Parathyroid adenoma (tissue), 2 donors: ENCODE measurements around the gene HECW1.

Experiments used
- H2AFZ ChIP-seq: fragments of 300-600 bp; sonication (generic); one replicate; pipeline ENCODE4 v1.7.0; 2017; ENCODE audit warnings: antibody characterized with exemption, mild to moderate bottlenecking
- H3K27ac ChIP-seq: fragments of 300-600 bp; sonication (generic); one replicate; pipeline ENCODE4 v1.7.0; 2017
- H3K27me3 ChIP-seq: fragments of 300-600 bp; sonication (generic); one replicate; pipeline ENCODE4 v1.7.0; 2017; ENCODE audit warnings: low read length; ENCODE audit not compliant: control insufficient read depth, insufficient read depth
- H3K36me3 ChIP-seq: fragments of 300-600 bp; sonication (generic); one replicate; pipeline ENCODE4 v1.7.0; 2017; ENCODE audit warnings: low read length; ENCODE audit not compliant: control insufficient read depth, insufficient read depth
- H3K4me1 ChIP-seq: fragments of 300-600 bp; sonication (generic); one replicate; pipeline ENCODE4 v1.7.0; 2017; ENCODE audit warnings: control low read depth
- H3K4me2 ChIP-seq: fragments of 300-600 bp; sonication (generic); one replicate; pipeline ENCODE4 v1.7.0; 2017; ENCODE audit warnings: low read length
- H3K4me3 ChIP-seq: fragments of 300-600 bp; sonication (generic); one replicate; pipeline ENCODE4 v1.7.0; 2017; ENCODE audit warnings: low read depth, low read length
- H3K79me2 ChIP-seq: fragments of 300-600 bp; sonication (generic); one replicate; pipeline ENCODE4 v1.7.0; 2017; ENCODE audit warnings: control low read depth
- H3K9ac ChIP-seq: fragments of 300-600 bp; sonication (generic); one replicate; pipeline ENCODE4 v1.7.0; 2017; ENCODE audit warnings: mild to moderate bottlenecking
- H3K9me3 ChIP-seq: fragments of 300-600 bp; sonication (generic); one replicate; pipeline ENCODE4 v1.7.0; 2017; ENCODE audit warnings: low read length; ENCODE audit not compliant: control insufficient read depth
- TF ChIP-seq, protein P1 (sequence below): fragments of 300-600 bp; sonication (generic); IDR thresholded peaks from one replicate; pipeline ENCODE4 v1.7.0; 2017; ENCODE audit warnings: antibody characterized with exemption, mild to moderate bottlenecking
- donor health status: primary hyperparathyroidism.

HECW1 gene

DNA sequence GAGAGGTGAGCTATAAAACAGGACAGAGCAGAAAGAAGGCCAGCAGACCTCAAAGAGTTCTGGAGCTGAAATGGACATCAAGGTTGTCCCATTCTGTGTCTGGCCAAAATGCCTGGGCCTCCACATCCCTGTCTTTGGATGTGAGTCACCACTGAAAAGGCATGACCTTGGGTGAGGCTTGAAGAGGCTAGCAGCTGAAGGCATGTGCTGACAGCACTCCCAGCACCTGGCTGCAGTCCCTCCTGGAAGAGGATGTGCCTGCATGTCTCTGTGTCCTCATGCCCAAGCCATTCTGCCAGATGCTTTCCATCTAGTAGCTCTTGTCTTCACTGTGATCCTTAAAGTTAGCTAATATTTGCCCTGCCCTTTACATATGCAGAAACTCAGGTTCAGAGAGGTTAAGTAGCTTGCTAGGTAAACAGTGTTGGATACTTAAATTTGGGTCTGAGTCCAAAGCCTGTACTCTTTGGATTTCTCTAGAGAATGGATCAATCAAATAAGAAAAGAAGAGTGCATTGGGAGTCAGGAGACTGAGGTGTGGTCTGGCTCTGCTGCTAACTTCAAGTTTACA lies 35.8 kb downstream of the HECW1 start:
- TF ChIP-seq, protein P1, sequence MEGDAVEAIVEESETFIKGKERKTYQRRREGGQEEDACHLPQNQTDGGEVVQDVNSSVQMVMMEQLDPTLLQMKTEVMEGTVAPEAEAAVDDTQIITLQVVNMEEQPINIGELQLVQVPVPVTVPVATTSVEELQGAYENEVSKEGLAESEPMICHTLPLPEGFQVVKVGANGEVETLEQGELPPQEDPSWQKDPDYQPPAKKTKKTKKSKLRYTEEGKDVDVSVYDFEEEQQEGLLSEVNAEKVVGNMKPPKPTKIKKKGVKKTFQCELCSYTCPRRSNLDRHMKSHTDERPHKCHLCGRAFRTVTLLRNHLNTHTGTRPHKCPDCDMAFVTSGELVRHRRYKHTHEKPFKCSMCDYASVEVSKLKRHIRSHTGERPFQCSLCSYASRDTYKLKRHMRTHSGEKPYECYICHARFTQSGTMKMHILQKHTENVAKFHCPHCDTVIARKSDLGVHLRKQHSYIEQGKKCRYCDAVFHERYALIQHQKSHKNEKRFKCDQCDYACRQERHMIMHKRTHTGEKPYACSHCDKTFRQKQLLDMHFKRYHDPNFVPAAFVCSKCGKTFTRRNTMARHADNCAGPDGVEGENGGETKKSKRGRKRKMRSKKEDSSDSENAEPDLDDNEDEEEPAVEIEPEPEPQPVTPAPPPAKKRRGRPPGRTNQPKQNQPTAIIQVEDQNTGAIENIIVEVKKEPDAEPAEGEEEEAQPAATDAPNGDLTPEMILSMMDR = no peak
- Histone ChIP-seq H3K79me2 (no peaks in the 10 kb centered on the region), H3K9ac (no peak overlapping the region), H3K27me3 (no peaks in the 10 kb centered on the region), H3K4me1 (no peaks in the 10 kb centered on the region), H3K36me3 (no peaks in the 10 kb centered on the region), H3K27ac (no peak overlapping the region), H3K4me2 (no peak overlapping the region), H3K4me3 (no peak overlapping the region), H3K9me3 (no peaks in the 10 kb centered on the region), H2AFZ (no peak overlapping the region)

DNA sequence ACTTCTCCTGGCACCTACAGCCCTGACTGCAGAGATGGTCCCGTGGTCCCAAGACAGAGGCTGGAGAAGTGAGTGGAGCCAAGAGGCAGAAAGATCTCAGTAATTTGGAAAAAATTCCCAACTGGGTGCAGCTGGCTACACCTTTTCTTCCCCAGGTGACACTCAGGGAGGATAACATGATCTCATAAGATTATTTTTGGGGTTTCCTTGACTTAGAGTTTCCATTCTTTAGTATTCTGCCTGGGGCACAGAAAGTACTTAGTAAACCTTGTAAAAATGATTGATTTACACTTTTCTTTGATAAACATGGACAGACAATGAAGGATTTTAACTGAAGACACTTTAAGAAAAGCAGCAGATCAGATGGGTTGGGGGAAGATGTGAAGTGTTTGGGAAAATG lies 38.6 kb downstream of the HECW1 start:
- no peak overlapping the region for H3K9ac ChIP-seq
- H3K4me2 ChIP-seq = no peak overlapping the region
- H2AFZ ChIP-seq = no peak overlapping the region
- H3K9me3 ChIP-seq = no peaks in the 10 kb centered on the region
- H3K4me3 ChIP-seq = no peak overlapping the region
- no peaks in the 10 kb centered on the region for H3K79me2 ChIP-seq
- no peaks in the 10 kb centered on the region for H3K4me1 ChIP-seq
- no peaks in the 10 kb centered on the region for H3K27me3 ChIP-seq
- H3K27ac ChIP-seq = no peak overlapping the region
- TF ChIP-seq, protein P1 = no peak
- H3K36me3 ChIP-seq = no peaks in the 10 kb centered on the region

DNA sequence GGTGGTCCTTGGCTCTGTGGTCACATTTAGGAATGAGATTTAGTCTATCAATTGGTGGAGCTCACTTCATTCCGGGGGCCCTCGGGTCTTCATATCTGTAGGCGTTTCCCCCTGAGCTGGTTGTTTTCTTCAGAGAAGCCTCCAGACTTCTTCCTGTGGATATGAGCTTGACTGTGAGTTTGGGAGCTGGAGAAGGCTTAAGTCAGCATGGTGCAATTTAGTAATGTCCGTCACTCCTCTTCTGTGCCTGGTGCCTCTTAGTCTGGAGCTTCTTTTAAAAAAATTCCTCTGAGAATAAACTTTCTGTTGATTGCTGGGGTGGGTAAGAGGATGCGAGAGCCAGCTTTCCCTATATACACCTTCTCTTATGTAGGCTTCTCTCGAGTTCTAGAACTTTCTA lies 40.2 kb downstream of the HECW1 start:
- no peak overlapping the region for H2AFZ ChIP-seq
- no peak overlapping the region for H3K4me3 ChIP-seq
- H3K27ac ChIP-seq = no peak overlapping the region
- no peaks in the 10 kb centered on the region for H3K4me1 ChIP-seq
- no peaks in the 10 kb centered on the region for H3K79me2 ChIP-seq
- H3K9me3 ChIP-seq = no peaks in the 10 kb centered on the region
- no peaks in the 10 kb centered on the region for H3K27me3 ChIP-seq
- no peak overlapping the region for H3K4me2 ChIP-seq
- no peak overlapping the region for H3K9ac ChIP-seq
- TF ChIP-seq, protein P1 = no peak
- H3K36me3 ChIP-seq = no peaks in the 10 kb centered on the region

DNA sequence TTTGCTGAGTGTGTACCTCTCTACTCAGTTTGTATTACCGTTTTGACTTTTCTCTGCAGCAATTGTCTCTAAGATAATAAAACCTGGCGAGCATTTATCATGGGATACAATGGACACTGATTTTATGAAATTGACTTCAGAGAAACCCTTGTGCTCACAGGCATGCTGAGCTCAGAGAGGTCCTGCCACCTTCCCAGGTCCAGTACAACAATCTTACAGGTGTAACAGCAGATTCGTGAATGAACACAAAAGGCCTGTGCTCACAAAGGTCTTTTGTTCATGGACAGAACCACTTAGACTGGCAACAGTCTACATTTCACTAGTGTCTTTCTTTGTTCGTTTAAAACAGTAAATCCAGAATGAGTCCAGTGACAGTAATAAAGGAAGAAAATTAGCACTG lies 43.2 kb downstream of the HECW1 start:
- no peak overlapping the region for H2AFZ ChIP-seq
- H3K4me2 ChIP-seq = no peak overlapping the region
- no peak overlapping the region for H3K27ac ChIP-seq
- no peak overlapping the region for H3K9ac ChIP-seq
- H3K4me3 ChIP-seq = no peak overlapping the region
- H3K9me3 ChIP-seq = no peaks in the 10 kb centered on the region
- H3K4me1 ChIP-seq = no peaks in the 10 kb centered on the region
- H3K36me3 ChIP-seq = no peaks in the 10 kb centered on the region
- H3K27me3 ChIP-seq = no peaks in the 10 kb centered on the region
- no peaks in the 10 kb centered on the region for H3K79me2 ChIP-seq
- TF ChIP-seq, protein P1 = no peak

DNA sequence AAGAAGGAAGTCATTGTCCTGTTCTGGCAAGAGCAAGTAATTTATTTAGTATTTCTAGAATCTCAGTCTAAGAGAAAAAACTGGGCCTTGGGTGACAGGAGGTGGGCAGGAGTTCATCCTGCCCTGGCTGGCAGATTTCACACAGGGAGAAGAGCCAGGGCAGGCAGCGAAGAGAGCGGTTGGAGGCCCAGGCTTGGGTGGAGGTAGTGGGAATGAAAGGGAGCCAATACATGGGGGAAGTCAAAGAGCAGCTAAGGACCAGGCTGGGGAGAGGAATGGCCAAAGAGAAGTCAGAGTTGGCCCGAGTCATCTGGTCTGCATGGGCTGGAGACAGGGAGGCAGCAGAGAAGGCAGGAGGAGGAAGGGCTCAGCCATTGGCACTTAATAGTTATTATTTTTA lies 51.4 kb downstream of the HECW1 start:
- H3K9ac ChIP-seq = no peak overlapping the region
- H3K79me2 ChIP-seq = no peaks in the 10 kb centered on the region
- H3K4me2 ChIP-seq = no peak overlapping the region
- H3K4me1 ChIP-seq = no peaks in the 10 kb centered on the region
- TF ChIP-seq, protein P1 = no peak
- H3K27ac ChIP-seq = no peak overlapping the region
- H3K9me3 ChIP-seq = no peaks in the 10 kb centered on the region
- H2AFZ ChIP-seq = no peak overlapping the region
- no peak overlapping the region for H3K4me3 ChIP-seq
- no peaks in the 10 kb centered on the region for H3K27me3 ChIP-seq
- H3K36me3 ChIP-seq = no peaks in the 10 kb centered on the region
